ENCODE data around the gene BPNT1.
"Not testable (repeated sequence)": the region's sequence is repeated elsewhere in the genome, so short reads cannot be mapped to it uniquely, and the experiment has no call there.

BPNT1 gene

DNA sequence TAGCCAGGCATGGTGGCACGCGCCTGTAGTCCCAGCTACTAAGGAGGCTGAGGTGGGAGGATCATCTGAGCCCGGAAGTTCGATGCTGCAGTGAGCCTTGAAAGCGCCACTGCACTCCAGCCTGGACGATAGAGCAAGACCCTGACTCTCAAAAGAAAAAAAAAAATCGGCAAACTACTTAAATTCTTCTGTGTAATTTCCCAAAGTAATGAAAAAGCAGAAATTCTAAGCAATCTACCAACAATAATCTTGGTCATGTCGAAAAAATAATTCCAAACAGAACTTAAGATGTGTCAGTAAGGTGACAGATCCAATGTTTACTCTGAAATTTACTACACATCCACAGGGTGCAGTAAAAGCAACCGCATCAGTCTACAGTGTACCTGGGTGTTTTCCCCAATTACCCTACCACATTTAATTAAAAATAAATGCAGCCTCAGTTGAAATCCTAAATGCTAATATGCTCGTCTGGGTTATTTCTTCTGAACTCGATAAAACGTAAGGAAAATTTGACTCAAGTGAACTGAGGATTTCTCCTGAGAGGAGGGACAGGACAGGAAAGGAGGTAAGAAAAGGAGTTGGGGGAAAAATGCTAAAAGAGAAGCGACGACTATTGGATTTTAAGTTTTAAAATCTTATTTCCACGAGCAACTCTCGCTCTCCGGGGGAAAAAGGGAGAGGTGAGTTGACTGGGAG lies 44.1 kb downstream of the BPNT1 start:
- DNase-seq (ENCODE audit: low read depth) = no peak
- H3K4me3 ChIP-seq (ENCODE audit: low read depth, low read length) = peak overlapping the region; percentile 97
- TF ChIP-seq, protein P1, sequence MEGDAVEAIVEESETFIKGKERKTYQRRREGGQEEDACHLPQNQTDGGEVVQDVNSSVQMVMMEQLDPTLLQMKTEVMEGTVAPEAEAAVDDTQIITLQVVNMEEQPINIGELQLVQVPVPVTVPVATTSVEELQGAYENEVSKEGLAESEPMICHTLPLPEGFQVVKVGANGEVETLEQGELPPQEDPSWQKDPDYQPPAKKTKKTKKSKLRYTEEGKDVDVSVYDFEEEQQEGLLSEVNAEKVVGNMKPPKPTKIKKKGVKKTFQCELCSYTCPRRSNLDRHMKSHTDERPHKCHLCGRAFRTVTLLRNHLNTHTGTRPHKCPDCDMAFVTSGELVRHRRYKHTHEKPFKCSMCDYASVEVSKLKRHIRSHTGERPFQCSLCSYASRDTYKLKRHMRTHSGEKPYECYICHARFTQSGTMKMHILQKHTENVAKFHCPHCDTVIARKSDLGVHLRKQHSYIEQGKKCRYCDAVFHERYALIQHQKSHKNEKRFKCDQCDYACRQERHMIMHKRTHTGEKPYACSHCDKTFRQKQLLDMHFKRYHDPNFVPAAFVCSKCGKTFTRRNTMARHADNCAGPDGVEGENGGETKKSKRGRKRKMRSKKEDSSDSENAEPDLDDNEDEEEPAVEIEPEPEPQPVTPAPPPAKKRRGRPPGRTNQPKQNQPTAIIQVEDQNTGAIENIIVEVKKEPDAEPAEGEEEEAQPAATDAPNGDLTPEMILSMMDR (conservative IDR thresholded peaks at IDR 0.05; ENCODE audit: low read depth, low read length) = no peak

DNA sequence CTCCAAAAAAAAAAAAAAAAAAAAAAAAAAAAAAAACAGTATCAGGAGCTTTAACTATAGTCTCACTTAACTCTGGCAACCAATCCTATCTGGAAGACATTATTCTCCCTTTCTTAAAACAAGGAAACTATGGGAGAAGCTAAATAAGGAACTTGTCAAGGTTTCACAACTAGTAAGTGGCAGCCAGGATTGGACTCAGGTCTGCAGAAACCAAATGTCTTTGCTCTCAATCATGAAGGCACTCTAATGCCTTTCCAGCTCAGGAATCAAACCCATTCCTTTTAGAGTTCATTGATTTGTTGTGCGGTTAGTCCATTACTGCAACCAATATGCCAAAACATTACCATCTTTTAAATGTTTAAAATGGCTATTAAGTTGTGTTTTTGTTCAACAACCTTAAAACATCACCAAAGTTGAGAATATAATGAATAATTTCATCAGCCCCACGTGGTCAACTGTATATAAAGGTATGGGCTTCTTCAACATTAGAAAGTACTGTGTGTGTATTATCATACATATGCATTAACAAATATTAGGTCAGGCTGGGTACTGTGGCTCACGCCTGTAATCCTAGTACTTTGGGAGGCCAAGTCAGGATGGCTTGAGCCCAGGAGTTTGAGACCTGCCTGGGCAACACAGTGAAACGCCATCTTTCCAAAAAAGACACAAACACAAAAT lies 44.8 kb downstream of the BPNT1 start:
- H3K4me3 ChIP-seq (ENCODE audit: low read depth, low read length) = peak overlapping the region; percentile 97
- TF ChIP-seq, protein P1 (conservative IDR thresholded peaks at IDR 0.05; ENCODE audit: low read depth, low read length) = no peak

DNA sequence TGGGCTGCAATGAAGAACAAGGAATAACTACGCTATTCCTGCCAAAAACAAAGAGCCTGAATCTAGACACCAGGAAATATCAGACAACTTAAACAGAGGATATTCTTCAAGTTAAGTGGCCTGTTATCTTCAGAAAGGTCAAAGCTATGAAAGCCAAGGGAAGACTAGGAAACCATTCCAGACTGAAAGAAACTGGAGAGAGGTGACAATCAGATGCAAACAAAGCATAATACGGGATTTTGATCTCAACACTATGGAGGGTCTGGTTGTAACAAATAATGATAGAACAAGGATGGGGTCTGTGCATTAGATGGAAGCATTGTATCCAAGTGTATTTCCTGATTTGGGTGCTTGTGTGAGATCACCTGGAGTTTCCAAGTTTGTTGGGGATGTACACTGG lies 45.9 kb downstream of the BPNT1 start:
- no peak overlapping the region for H3K4me3 ChIP-seq (ENCODE audit: low read depth, low read length)
- TF ChIP-seq, protein P1 (conservative IDR thresholded peaks at IDR 0.05; ENCODE audit: low read depth, low read length) = no peak
- DNase-seq (ENCODE audit: low read depth) = no peak

More for the DNA sequence above, 44.8 kb downstream of the BPNT1 start:
- peak; percentile 10 for DNase-seq (ENCODE audit: low read depth)

DNA sequence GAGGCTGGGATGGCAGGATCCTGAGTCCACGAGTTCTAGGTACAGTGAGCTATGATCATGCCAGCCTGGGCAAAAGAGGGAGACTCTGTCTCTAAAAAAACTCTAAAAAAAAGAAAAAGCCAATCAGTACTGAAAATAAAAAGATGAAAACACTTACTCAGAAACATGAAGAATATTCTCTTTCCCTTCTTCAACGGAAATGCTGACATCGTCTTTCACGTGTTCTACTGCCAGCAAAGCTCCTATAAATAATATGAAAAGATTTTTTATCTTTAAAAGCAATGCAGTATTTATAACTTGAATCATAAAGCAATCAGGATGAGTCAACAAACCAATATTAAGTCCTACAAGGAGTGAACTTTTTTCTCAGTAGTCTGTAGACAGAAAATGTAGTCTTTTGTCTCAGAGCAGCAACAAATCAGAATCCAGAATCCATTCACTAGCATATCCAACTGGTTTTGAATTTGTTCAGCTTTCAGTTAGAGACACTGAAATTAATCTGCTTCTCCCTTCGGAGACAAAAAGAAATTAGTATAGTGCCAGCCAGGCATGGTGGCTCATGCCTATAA lies 49.5 kb downstream of the BPNT1 start:
- no peak for DNase-seq (ENCODE audit: low read depth)
- no peak overlapping the region for H3K4me3 ChIP-seq (ENCODE audit: low read depth, low read length)
- TF ChIP-seq, protein P1 (conservative IDR thresholded peaks at IDR 0.05; ENCODE audit: low read depth, low read length) = no peak

DNA sequence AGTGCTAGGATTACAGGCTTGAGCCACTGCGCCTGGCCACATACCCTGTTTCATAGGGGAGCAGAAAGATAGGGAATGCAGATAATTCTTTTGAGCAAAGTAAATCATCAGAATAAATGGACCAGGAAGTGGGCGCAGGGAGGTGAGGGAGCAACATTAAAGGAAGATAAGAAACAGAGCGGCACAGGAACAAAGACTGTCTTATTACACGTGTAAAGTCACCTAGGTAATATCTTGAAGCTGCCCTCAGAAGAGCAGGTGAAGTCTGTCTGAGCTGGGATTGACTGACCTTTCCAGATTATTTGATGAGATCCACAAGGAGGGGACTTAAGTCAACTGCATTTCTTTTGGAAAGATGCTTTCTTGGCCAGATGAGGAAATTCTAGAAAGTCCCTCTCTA lies 50.9 kb downstream of the BPNT1 start:
- DNase-seq (ENCODE audit: low read depth) = no peak
- H3K4me3 ChIP-seq (ENCODE audit: low read depth, low read length) = no peak overlapping the region
- TF ChIP-seq, protein P1 (conservative IDR thresholded peaks at IDR 0.05; ENCODE audit: low read depth, low read length) = no peak

DNA sequence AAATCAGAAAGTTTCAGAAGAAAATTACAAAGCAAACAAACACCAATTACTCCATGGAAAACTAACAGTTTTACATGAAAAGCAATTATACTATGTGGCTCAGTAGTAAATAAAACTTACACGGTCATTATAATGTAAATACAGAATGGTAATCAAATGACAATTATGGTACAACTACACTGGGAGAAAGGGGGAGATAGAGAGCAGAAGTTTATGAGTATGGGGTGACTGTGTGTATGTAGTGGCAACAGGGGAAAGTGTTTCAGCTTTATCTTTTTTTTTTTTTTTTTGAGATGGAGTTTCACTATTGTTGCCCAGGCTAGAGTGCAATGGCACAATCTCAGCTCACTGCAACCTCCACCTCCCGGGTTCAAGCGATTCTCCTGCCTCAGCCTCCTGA lies 51.8 kb downstream of the BPNT1 start:
- H3K4me3 ChIP-seq (ENCODE audit: low read depth, low read length); DNase-seq (ENCODE audit: low read depth): not testable (repeated sequence)

DNA sequence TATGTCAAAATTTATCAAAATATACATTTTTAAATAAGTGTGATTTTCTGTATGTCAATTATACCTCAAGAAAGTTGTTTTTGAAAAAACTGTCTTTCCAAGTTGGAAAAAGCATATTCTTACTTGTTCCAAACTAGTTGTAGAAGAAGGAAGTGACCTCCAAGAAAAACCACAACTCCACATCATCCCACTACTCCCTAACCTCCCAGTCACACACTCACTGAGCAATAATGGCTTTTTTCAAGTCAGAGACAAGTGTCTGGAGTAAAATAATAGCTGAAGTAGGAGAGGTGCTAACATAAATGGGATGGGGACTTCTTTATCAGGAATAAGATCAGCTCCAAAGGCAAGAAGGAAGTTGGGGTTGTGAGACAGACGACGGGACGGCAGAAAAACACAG lies 56.7 kb downstream of the BPNT1 start:
- TF ChIP-seq, protein P1 (conservative IDR thresholded peaks at IDR 0.05; ENCODE audit: low read depth, low read length) = no peak
- DNase-seq (ENCODE audit: low read depth) = no peak
- H3K4me3 ChIP-seq (ENCODE audit: low read depth, low read length) = no peak overlapping the region

Measured in choroid plexus epithelial cell (primary cell).